Daoy (cell line): ENCODE results near the gene FSTL4. TPM values are rescaled to one million over a fixed set of nuclear protein-coding genes. Genes with fewer than 3 reads are reported as not detected.
"Not testable (repeated sequence)": the region's sequence is repeated elsewhere in the genome, so short reads cannot be mapped to it uniquely, and the experiment has no call there.

Experiments
- DNase-seq: peaks from one replicate; pipeline ENCODE4 v3.0.0-alpha.2; 2015; ENCODE audit warnings: low read depth
- total RNA-seq: library from RNA; depleted of rRNA; stranded (reverse); fragments of >200 nt; shearing (Covaris generic); gene quantifications from 2 replicates; pipeline ENCODE4 v1.2.3, GENCODE V29; 2014

Gene FSTL4
- total RNA-seq, 1 experiment from 2014 or later = 0.11 TPM

DNA sequence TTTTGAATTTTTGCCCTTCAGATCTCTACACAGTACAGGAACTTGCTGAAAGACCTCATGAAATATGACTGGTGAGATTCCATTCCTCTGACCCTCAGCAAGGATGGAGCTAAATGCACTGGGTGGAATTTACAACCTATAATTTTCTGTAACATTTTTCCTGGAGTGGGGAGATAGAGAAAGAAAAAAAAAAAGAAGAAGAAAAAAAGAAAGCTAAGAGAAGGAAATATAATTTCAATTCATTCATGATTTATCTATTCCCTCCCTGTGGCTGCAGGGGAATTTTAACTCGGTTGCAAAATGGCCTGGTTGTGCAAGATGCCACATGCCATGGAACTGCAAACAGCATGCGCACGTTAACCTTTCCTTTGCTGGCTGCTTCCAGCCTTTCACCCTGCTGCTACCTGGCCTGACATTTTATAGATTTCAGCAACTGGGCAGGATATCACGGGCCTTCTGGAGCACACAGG, 155.4 kb downstream of the FSTL4 start:
- no peak for DNase-seq

DNA sequence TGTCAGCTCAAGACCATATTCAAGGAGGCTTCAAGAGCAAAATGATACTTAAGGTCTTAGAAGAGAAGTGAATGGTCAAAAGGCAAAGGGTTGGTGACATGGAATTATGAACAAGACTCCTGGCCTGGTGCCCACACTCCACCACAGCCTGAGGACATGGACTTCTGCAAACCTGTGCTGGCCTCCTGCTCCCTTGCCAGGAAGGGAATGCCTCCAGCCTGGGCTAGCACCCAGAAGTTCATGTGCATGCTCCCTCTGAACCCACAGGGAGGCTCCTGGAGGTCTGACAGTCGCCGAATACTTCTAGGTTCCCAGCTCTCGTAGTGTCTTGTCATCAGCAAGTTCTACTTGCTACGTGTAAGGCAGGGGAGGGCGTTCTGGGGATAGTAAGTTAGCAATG, 156.7 kb downstream of the FSTL4 start:
- DNase-seq = no peak

DNA sequence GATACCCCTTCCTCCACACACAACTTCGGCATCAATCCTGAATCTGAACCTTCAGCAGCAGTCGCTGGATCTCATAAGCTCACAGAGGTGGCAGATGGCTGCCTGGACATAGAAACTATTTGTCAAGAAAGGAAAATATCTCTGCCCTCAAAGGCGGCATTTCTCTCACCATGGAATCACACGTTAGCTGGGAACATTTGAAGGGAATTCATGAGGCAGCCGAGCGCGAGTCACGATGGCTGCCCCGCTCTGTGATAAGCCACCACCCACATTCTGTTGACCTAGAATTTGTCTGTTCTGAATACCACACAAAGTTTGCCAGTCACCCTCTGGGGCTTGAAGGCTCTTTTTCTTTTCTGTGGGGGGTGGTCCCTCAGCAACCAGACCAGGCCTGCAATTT, 157.9 kb downstream of the FSTL4 start:
- no peak for DNase-seq

DNA sequence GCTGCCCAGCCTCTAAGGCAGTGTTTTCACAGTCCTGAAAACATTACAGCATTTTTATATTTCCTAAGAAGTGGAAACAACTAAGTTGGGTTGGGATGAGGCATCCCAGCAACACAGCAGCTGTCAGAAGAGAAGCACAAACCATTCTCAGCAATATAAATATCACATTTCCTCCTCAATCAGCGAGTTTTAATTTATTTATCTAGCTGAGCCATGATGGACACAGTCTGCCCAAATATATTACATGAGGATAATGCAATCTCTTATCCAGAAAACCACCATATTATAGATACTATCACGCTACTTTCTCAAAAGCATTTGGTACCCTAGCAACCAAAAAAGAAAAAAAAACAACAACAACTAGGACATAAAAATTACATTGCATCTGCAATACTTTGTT, 158.5 kb downstream of the FSTL4 start:
- no peak for DNase-seq

DNA sequence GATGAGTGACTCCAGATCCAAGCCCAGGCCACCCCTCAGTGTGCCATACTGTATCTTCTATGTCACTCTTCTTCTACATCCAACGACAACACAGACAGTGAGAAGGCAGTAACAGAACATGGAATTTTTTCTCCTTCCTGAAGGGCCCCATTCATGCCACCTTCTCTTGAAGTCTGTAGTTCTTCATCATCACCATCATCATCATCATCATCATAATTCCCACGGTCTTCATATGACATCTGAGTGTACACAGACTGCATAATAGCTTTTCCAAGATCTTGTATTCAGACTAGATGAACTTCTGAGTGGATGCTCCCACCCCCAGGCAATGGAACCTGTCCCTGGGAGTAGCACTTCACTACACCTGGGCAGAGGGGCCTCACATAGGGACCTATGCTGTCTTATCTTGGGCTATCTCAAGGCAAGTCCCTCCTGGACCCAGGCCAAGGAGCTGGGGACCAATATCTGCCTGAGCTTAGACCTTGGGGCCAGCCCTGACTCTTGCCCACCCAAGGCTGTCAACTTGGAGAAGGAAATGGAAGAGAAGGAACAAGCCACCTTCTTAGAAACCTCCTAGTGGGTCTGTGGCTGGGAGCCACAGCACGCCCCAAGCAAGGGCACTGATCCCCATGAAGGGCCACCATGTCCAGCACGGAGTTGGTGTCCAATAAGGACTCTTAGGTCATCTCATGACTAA, 159.1 kb downstream of the FSTL4 start:
- no peak for DNase-seq

DNA sequence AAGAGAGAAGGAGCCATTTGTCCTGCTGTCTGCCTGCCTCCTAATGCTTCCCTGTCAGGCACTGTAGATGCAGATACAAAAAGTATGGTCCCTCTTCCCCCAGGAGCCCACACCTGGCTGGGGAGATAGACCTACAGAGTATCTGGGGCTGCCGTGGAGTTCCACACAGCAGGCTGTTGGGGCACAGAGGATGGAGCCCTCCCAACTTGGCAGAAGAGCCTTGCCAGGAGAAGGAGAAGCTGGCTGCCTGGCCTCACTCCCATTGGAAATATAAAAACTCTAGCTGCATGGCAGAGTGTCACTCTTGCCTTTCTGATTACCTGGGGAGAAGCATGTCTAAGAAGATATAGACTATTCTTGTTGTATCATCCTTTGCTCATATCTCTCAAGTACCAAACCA, 160.4 kb downstream of the FSTL4 start:
- no peak for DNase-seq

DNA sequence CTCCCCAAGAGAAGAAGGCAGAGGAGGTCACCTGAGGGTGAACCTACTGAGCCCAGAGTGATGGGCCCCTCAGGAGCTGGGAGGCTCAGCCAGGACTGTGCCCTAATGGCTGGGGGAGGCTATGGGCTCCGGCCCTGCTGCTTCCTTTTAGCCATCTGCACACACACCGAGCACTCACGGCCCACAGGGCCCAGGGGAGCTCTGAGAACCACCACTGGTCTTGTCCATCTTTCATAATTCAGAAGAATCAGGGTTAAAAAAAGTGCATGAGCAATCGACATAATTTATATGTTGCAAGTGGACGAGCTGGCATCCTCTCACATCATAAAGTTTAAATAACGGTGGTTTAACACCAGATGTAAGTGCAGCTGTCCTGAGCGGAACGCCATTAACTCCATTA, 162.1 kb downstream of the FSTL4 start:
- no peak for DNase-seq

DNA sequence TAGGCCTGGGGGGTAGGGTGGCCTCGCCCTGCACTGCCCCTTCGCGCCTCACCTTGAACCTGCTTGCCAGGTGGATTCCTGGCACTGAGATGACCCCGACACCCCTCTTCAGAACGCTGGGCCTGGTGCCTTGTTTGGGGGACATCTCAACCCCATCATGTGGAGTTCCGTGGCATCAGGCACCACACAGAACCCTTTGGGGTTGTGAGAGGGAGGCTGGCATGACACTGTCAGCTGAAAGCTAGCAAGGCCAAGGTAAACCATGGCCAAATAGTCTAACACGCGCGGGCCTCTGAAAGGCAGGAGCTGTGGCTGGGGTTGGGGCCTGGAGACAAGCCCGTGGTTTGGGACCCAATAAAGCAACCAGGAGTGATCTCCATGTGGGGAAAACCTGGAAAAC, 163.2 kb downstream of the FSTL4 start:
- DNase-seq = no peak

DNA sequence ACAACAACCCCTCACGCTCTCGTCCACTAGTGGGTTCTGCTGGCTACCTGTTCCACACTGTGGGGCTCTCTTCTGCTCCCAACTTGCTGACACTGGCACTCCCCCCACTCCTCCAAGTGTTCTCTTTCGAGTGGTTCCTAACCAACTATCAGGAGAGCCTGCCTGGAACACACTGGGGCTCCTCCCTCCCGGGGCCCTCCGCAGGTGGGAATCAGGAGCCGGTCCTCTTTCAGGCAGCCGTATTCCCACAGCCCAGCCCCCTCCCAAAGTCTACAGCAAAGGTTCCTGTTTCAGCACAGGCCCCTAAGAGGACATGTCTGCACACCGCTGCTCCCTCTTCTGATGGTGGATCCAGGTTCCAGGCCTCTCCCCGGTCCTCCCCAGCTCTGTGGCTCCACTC, 165.9 kb downstream of the FSTL4 start:
- no peak for DNase-seq

DNA sequence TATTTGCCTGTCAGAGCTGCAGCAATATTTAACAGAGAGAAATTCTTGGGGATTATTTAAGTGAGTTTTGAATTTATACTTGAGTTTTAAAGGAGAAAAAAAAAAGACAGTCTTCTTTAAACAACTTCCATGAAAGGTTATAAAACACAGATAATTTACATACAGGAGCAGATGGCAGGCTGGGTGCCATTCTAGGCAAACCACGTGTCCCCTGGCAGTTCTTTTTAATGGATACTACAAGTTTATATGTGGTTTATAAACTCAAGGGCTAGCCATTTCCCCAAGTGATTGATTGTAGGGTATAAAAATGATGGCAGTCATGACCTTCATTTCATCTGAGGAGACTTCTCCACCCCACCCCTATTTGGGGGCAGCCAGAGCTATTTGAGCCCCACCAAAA, 166.6 kb downstream of the FSTL4 start:
- DNase-seq = no peak

DNA sequence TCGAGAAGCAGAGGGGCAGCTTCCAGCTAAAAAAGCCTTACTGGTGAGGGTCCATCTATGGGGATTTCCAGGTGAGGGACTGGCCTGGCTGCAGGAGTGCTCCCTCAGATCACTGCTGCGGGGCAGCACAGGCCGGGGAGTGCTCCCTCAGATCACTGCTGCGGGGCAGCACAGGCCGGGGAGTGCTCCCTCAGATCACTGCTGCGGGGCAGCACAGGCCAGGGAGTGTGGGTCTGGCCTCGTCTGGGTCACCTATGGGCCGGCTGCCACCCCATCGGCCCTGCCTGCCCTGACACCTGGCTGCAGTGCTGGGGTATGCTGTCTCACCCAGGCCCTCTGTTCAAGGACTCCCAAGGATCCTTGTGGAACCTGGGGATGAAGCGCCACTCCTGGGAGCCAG, 167.1 kb downstream of the FSTL4 start:
- DNase-seq = not testable (repeated sequence)

DNA sequence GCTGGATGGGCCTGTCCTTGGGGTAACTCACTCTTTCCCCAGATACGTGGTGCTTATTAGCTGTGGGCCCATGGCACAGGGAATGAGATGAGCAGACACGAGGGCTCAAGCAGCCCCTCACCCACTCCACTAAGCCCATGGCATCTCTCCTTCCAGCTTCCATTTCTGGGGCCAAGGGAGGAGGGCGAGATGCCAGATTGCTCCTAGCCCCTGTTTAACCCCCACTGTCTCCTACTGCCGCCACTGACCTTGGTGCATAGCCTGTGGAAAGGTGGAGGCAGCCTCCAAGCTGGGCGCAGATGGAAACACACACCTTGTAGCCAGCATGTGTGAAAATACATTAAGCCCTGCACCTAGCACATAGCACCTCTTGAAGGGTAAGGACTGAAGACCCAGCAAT, 167.6 kb downstream of the FSTL4 start:
- no peak for DNase-seq

DNA sequence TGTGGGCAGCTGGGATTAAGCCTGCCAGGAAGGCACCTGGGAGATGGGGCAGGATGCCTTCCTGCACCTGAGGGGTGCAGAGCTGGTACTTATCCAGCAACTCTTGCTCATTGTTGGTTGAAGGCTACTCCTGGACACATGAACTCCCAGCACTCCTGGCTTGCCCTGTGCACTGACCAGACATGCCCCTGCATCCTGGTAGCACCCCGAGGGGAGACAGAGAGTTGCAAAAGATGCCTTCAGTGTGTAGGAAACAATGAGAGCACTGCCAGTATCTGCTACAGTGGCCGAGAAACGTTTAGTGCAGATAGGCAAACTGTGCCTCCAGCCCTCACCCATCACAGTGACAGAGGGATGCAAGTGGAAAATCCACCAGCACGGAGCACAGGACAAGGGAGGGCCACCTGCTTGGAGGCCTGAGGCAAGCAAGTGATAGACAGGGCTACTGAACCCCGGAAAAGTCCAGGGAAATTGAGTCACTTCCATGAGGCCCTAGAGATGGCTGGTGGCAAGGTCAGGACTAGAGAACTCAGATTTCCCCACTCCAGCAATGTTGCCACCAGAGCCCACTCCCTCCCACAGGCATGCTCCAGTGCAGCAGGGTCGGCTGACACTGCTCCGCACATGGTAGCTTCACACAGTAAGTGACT, 171.1 kb downstream of the FSTL4 start:
- DNase-seq = no peak

DNA sequence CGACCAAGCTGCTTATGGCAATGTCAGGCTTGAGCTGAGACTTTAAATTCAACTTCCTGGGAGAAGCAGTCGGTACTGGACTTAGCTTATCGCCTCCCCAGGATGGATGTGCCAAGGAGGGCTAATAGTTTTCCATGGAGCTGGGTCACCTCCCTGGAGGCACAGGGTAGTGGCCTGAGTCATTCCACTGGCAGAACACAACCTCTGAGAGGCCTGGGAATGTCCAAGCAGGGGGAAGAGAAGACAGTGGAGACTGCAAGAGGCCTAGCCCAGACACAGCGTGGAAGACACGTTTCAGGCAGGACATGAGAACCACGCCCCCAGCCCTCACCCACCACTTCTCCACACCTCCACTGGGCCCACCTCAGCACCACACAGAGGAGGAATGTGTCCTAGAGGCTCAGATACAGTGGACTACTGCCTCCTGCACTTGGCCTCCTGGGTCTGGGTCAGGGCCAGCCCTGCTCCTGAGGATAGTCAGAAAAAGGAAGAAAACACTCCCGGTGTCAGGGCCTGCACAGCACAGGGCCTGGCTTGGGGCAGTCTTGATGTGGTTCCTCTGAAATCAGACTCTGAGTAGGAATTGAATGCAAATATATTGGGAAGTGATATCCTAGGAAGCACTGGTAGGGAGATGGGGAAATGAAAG, 171.8 kb downstream of the FSTL4 start:
- no peak for DNase-seq

DNA sequence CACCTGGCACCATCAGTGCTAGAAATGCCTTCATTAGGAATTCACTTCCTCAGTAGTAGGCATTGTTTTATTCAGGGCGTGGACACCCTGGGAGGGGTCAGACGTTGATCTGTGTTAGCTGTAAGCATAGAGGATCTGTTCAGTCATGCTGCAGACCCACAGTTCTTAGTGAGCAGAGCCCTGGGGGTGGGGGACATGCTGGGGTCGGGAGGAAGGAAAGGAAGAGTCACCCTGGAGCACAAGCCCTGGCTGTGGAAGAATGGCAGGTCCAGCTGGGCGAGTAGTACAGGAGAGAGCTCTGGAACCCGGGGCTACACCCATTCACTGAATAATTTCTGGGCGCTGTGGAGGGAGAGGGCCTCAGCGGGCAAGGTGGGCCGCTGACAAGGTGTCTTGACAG, 172.5 kb downstream of the FSTL4 start:
- no peak for DNase-seq

DNA sequence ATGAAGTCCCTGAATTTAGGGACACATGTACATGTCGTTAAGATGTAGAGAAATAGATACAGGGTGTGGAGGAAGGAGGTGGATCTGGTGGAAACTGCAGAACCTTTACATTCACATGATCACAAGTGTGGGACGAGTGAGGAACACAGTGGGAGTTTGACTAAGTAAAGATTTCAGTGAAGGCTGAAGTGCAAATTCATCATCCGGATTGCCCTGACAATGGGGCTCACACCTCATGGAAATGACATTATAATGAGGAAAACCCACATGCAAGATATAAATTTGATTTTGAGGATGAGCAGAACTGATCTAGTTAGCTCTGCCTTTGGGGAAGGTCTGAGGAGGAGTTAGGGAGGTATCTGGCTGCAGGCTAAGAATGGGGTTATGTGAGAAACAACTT, 173.9 kb downstream of the FSTL4 start:
- DNase-seq = no peak

DNA sequence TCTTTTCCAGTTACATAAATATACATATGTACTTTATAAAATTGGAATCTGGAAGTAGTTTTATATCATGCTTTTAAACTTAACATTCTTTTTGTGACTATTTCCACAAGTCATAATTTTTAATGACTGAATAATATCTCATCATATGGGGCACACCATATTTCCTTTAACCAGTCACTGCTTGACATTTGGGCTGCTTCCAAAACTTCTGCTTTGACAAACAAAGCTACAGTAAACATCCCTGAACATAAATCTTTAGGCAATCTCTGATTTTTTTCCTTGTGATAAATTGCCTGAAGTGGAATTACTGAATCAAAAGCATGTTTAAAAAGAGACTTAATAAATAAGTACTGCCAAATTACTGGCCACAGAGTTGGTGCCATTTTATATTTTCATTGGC, 178.0 kb downstream of the FSTL4 start:
- DNase-seq = no peak

DNA sequence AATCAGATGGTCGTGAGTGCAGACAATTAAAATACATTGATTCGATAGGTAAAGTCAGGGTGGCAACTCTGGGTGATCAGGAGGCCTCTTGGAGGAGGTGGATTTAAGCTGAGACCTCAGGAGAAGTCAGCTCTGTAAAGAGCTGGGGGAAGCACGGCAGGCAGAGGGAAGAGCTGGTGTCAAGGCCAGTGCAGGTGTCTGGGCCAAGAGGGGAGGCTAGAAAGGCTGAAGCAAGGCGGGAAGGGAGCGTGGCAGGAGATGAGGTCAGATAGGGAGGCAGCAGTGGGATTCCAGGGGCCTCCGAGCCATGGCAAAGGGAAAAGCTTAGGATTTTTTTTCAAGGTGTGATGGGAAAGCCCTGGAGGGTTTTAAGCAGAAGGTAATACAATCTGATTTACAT, 178.7 kb downstream of the FSTL4 start:
- DNase-seq = no peak

DNA sequence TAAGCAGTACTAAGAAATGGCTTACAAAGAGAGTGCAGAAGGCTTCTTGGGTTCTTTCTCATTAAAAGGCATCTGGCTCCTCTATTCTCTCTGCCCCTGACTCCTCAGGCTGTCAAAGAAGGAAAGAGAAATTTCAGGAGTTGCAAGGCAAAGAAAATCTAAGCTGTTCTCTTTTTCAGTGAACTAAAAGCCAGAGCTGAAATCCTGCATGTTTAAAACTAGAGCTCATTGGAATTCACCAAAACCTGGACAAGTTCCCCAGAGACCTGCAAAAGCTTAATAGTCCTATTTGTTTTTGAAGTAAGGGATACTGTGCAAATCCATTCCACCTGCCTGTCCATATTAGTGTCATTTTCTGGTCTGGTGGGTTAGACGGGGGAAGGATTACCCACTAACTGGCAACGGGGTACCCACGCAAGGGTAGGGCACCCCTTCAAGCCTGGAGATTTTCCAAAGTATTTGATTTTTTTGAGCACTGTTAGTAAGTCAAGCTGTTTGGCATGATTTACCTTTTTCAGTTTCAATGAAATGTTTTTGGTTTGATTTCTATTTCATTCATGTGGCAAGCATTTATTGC, 179.3 kb downstream of the FSTL4 start:
- DNase-seq = no peak

DNA sequence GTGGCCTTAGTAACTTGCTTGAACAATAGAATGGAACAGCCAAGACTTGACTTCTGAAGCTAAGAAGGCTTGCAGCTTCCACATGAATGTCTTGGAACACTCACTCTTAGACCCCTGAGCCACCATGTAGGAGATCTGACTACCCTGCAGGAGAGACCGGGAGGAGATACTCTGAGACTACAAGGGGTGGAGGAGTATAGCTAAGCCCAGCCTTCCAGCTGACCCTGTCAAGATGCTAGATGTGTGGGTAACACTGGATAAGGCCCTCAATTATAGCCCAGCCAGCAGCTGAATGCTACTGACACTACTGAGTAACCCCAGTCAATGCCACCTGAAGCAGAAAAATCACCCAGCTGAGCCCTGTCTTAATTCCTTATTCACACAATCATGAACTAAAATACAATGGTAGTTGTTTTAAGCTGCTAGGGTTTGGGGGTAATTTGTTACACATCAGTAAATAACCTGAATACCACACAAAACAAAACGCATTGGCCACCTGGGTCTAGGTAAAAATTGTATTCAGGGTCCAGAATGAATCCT, 180.9 kb downstream of the FSTL4 start:
- no peak for DNase-seq

DNA sequence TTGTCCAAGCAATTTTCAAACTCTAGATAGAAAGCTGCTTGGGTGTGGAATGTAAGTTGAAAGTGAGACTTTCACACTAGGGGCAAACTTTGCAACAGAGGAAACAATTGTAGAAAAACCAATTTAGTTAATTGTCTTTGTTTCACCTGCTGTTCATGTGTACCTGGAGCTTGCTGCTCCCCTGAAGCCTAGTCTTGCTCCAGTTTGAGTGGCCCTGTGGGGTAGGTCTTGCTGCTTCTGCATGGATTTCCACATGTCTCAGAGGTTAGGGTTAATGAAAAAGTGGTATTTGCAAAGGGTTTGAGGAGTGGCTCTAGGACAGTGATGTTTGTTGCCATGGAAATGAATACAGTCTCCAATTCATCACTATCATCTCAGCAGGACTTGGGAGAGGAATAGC, 182.2 kb downstream of the FSTL4 start:
- DNase-seq = no peak

DNA sequence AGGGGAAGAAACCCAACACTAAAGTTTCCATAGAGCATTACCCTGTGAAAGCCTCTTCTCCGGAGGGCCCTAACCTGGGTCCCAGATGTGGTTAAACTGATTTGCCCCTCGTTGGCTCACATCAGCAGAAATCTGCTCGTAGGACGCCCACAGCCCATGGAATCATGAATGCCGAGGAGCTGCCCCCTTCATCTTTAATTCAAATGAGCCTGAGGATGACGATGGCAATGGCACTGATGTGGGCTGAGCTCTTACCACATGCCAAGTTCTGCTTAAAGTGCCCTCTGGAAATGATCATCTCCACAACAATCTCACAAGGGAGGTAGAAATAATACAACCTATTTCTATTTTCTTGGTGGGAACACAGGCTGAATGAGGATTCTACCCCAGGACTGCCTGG, 183.3 kb downstream of the FSTL4 start:
- no peak for DNase-seq
